SK-N-SH (cell line): ENCODE data around the gene RECK.

ENCODE experiments used
- TF ChIP-seq, protein P1 (sequence below): fragments of 200-600 bp; sonication (generic); IDR thresholded peaks from 2 replicates; pipeline ENCODE4 v1.6.1; 2017; ENCODE audit warnings: antibody characterized with exemption, mild to moderate bottlenecking, moderate library complexity
- TF ChIP-seq, protein P2 (sequence below): IDR thresholded peaks from 2 replicates; pipeline ENCODE4 v1.4.0; 2012; ENCODE audit warnings: low read depth, borderline replicate concordance

DNA sequence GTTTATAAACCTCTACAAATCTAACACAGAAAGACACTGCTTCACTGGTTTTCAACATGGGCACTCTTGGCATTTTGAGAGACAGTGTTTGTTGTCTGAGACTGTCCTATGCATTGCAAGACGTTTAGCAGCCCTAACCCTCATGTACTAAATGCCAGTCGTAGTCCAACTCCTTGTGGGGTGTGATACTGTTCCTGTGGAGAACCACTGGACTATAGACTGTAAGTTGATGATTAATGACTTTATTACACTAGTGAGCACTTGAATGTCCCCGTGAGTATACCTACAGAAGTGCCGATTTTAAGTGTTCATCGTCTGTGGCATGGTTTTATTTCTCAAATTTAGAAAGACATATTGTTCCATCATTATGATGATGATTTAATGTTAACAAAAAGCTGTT is 46.2 kb downstream of the RECK start:
- TF ChIP-seq, protein P1, sequence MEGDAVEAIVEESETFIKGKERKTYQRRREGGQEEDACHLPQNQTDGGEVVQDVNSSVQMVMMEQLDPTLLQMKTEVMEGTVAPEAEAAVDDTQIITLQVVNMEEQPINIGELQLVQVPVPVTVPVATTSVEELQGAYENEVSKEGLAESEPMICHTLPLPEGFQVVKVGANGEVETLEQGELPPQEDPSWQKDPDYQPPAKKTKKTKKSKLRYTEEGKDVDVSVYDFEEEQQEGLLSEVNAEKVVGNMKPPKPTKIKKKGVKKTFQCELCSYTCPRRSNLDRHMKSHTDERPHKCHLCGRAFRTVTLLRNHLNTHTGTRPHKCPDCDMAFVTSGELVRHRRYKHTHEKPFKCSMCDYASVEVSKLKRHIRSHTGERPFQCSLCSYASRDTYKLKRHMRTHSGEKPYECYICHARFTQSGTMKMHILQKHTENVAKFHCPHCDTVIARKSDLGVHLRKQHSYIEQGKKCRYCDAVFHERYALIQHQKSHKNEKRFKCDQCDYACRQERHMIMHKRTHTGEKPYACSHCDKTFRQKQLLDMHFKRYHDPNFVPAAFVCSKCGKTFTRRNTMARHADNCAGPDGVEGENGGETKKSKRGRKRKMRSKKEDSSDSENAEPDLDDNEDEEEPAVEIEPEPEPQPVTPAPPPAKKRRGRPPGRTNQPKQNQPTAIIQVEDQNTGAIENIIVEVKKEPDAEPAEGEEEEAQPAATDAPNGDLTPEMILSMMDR = no peak
- TF ChIP-seq, protein P2, sequence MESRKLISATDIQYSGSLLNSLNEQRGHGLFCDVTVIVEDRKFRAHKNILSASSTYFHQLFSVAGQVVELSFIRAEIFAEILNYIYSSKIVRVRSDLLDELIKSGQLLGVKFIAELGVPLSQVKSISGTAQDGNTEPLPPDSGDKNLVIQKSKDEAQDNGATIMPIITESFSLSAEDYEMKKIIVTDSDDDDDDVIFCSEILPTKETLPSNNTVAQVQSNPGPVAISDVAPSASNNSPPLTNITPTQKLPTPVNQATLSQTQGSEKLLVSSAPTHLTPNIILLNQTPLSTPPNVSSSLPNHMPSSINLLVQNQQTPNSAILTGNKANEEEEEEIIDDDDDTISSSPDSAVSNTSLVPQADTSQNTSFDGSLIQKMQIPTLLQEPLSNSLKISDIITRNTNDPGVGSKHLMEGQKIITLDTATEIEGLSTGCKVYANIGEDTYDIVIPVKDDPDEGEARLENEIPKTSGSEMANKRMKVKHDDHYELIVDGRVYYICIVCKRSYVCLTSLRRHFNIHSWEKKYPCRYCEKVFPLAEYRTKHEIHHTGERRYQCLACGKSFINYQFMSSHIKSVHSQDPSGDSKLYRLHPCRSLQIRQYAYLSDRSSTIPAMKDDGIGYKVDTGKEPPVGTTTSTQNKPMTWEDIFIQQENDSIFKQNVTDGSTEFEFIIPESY = no peak
